Immature natural killer cell (primary cell): ENCODE data around the gene CYGB. TPM values are rescaled to one million over a fixed set of nuclear protein-coding genes. Genes with fewer than 3 reads are reported as not detected.
"Not testable (repeated sequence)": the region's sequence is repeated elsewhere in the genome, so short reads cannot be mapped to it uniquely, and the experiment has no call there.

Experiments used
- DNase-seq, 3 donors: peaks; one replicate each; pipeline ENCODE4 v3.0.0; 2022; ENCODE audit warnings: mixed read lengths in 1 of 3
- H3K27ac Mint-ChIP-seq, 6 donors: one replicate each; pipeline ENCODE4 v1.8.0; 2020; ENCODE audit warnings: mixed read lengths in 6 of 6, mild to moderate bottlenecking in 5 of 6, inconsistent platforms in 4 of 6, moderate library complexity in 3 of 6
- H3K27me3 Mint-ChIP-seq, 3 donors: one replicate each; pipeline ENCODE4 v1.8.0; 2020 to 2021; ENCODE audit warnings: low read depth in 3 of 3, mild to moderate bottlenecking in 3 of 3, mixed read lengths in 3 of 3, moderate library complexity in 3 of 3, inconsistent platforms in 1 of 3
- H3K36me3 Mint-ChIP-seq, 3 donors: one replicate each; pipeline ENCODE4 v1.8.0; 2020; ENCODE audit warnings: mixed read lengths in 3 of 3, inconsistent platforms in 2 of 3, mild to moderate bottlenecking in 2 of 3
- H3K4me1 Mint-ChIP-seq, 2 donors: one replicate each; pipeline ENCODE4 v1.8.0; 2020; ENCODE audit warnings: inconsistent platforms in 2 of 2, mild to moderate bottlenecking in 2 of 2, mixed read lengths in 2 of 2, moderate library complexity in 1 of 2
- H3K4me3 Mint-ChIP-seq, 5 donors: one replicate each; pipeline ENCODE4 v1.8.0; 2020; ENCODE audit warnings: mild to moderate bottlenecking in 5 of 5, mixed read lengths in 5 of 5, inconsistent platforms in 3 of 5, moderate library complexity in 3 of 5
- H3K9me3 Mint-ChIP-seq, 6 donors: one replicate each; pipeline ENCODE4 v1.8.0; 2020; ENCODE audit warnings: mild to moderate bottlenecking in 6 of 6, mixed read lengths in 6 of 6, inconsistent platforms in 4 of 6, moderate library complexity in 3 of 6
- polyA plus RNA-seq, 3 donors: library from polyadenylated mRNA; unstranded; fragments of 300-500 nt; fragmentation: Illumina TruSeq; gene quantifications; one replicate each; pipeline ENCODE4 v1.2.3, GENCODE V29; 2021

CYGB gene
- polyA plus RNA-seq, 3 donors from 2014 or later = 0.09 to 0.41 TPM; not detected in 1

DNA sequence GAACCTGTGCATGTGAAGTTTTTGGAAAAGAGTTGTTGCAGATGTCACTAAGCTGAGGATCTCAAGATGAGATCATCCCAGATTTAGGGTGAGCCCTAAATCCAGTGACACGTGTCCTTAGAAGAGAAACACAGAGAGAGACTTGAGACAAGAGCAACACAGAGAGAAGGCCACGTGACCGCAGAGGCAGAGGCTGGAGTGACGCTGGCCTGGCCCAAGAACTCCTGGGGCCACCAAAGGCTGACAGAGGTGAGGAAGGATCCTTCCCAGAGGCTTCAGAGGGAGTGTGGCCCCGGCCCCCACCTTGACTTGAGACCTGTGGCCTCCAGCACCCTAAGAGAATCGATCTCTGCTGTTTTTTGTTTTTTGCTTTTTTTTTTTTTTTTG, 24.2 kb downstream of the CYGB start:
- DNase-seq = no peak
- peaks cover 8 to 24% (median 20%) of the 10 kb centered on the region in 3 donors for H3K27me3 Mint-ChIP-seq
- no peaks in the 10 kb centered on the region for H3K36me3 Mint-ChIP-seq
- H3K4me1 Mint-ChIP-seq = peaks cover 64 to 67% of the 10 kb centered on the region in 2 donors
- peak overlapping the region; percentile 27 to 70 (median 52) for H3K4me3 Mint-ChIP-seq
- peaks cover 0 to 2% (median 0%) of the 10 kb centered on the region in 6 donors for H3K9me3 Mint-ChIP-seq
- H3K27ac Mint-ChIP-seq = peak overlapping the region; percentile 93 to 99 (median 96)

DNA sequence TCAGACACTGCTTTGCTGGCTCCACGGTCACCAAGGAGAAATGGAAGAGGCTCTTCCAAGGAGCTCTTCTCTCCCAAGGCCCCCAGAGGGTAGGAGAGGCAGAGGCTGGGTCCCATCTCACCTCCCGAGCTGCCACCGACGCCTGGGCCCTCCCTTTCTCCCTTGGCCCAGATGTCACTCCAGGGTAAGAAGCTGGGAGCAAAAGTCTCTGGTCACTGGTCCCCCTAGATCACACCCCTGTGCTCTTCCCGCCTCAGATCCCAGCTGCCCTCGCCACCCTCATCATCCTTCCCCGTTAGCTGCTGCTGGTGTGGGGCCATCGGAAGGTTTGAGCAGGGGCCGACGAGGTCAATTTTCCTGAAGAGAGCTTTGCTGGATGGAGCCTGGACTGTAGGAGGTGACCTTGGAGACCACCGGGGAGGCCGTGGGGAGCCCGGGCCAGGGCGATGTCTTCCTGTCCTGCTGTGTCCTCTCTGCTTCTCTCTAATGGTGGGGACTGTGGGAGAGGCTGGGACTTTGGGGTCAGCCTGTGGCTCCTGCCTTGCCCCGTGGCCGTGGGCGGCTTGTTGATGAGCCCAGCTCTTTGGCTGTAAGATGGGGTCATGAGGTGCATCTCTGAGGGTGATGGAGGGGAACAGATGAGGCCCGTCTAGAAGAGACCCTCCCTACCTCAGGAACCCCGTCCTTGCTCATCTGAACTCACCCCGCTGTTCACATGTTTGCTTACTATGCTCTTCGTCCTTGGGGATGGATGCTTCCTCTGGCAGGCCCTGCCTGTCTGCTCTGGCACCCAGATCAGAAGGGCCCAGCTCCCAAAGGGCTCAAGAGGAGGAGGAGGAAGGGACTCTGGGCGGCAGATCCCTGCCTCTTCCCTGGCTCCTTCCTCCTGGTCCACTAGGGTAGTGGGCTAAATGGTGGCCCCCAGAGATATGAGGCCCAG, 24.9 kb downstream of the CYGB start:
- Mint-ChIP-seq H3K4me3 (peak overlapping the region; percentile 27 to 70 (median 52)), H3K9me3 (peaks cover 0 to 2% (median 0%) of the 10 kb centered on the region in 6 donors), H3K27ac (peak overlapping the region; percentile 93 to 99 (median 96)), H3K4me1 (peaks cover 58 to 61% of the 10 kb centered on the region in 2 donors), H3K36me3 (no peaks in the 10 kb centered on the region), H3K27me3 (peaks cover 8 to 26% (median 20%) of the 10 kb centered on the region in 3 donors)
- DNase-seq = no peak

DNA sequence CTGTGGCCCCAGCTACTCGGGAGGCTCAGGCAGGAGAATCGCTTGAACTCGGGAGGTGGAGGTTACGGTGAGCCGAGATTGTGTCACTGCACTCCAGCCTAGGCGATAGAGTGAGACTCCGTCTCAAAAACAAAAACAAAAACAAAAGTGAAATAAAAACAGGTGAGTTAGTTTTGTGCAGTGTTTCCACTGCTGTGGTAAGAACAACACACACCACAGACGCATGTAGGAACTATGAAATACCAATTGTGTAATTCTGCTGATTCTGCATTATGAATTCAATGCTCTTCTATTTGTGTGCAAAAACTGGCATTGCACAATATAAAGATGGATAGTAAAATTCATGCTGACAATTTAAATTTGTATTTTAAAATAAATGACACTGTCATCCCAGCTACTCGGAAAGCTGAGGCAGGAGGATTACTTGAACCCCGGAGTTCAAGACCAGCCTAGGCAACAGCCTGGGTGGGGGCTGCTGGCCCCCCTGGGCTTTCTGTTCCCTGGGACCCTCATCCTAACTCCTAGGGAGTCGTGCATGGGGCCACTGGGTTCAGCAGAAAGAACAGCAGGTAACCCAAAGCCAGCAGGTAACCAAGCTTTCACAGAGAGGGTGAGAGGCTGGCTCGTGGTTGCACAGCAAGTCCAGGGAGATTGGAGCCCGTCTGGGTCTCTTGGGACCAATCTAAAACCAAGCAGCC, 25.7 kb downstream of the CYGB start:
- Mint-ChIP-seq H3K9me3 (peaks cover 0 to 2% (median 0%) of the 10 kb centered on the region in 6 donors), H3K36me3 (no peaks in the 10 kb centered on the region), H3K4me3 (peak overlapping the region in 1 of 5 donors; percentile 24), H3K4me1 (peaks cover 60 to 61% of the 10 kb centered on the region in 2 donors), H3K27ac (peak overlapping the region; percentile 50 to 93 (median 79)), H3K27me3 (peaks cover 8 to 27% (median 20%) of the 10 kb centered on the region in 3 donors)
- peak in 1 of 3 donors; percentile 41 for DNase-seq

GRCh38 chr17:76510831-76511244, 26.7 kb downstream of the CYGB start:
- Mint-ChIP-seq H3K4me3 (no peak overlapping the region), H3K36me3 (no peaks in the 10 kb centered on the region), H3K9me3 (peaks cover 0 to 2% (median 0%) of the 10 kb centered on the region in 6 donors), H3K27ac (peak overlapping the region in 4 of 6 donors; percentile 75 to 93 (median 88)), H3K4me1 (peaks cover 58 to 60% of the 10 kb centered on the region in 2 donors), H3K27me3 (peaks cover 6 to 22% (median 18%) of the 10 kb centered on the region in 3 donors)
- DNase-seq = no peak

DNA sequence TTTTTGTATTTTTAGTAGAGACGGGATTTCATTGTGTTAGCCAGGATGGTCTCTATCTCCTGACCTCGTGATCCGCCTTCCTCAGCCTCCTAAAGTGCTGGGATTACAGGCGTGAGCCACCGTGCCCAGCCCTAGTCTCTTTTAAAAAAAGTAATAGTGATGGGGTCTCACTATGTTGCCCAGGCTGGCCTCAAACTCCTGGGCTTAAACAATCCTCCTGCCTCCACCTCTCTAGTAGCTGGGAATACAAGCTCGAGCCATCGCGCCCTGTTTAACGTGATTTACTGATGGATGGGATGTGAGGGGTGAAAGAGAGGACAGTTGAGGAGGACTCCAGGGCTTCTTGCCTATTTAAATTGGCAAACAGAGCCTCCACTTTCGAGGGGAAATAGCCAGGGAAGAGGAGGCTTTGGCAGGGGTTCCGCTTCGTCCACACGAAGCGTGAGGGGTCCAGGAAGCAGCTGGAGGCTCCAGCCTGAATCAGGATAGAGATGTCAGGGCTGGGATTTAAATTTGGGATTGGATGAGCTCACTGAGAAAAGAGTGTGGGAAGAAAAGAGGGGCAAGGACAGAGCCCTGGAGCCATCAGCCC, 28.9 kb downstream of the CYGB start:
- Mint-ChIP-seq H3K27ac (peak overlapping the region in 4 of 6 donors; percentile 35 to 69 (median 58)), H3K4me1 (peaks cover 38 to 42% of the 10 kb centered on the region in 2 donors)
- not testable (repeated sequence) for DNase-seq, H3K36me3 Mint-ChIP-seq, H3K9me3 Mint-ChIP-seq, H3K27me3 Mint-ChIP-seq, H3K4me3 Mint-ChIP-seq

- Mint-ChIP-seq H3K36me3 (no peaks in the 10 kb centered on the region), H3K27ac (peak overlapping the region; percentile 57 to 90 (median 77)), H3K27me3 (peaks cover 0 to 5% (median 0%) of the 10 kb centered on the region in 3 donors), H3K9me3 (no peaks in the 10 kb centered on the region), H3K4me1 (peaks cover 24 to 37% of the 10 kb centered on the region in 2 donors), H3K4me3 (peak overlapping the region in 2 of 5 donors; percentile 6 to 33)
- DNase-seq = peak; percentile 91 to 92 (median 92)
Observed at GRCh38 chr17:76506408-76507345, 30.8 kb downstream of the CYGB start.

DNA sequence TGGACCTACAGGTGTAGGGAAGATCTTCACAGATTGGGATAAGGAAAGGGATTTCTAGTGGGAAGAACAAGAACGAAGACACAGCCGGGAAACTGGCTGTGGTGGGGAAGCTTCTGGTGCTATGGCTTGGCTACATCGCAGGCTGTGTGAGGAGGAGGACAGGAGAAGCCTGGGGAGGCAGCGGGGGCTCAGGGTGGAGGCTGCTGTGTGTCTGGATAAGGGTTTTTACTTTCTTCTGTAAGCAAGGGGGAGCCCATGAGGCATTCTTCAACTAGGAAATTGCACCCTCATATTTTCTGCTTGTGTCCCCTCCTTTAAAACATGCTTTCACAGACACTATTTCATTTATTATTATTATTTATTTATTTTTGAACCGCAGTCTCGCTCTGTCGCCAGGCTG, 33.4 kb downstream of the CYGB start:
- no peaks in the 10 kb centered on the region for H3K9me3 Mint-ChIP-seq
- peaks cover 33 to 46% of the 10 kb centered on the region in 2 donors for H3K4me1 Mint-ChIP-seq
- no peak overlapping the region for H3K4me3 Mint-ChIP-seq
- peaks cover 0 to 13% (median 10%) of the 10 kb centered on the region in 3 donors for H3K27me3 Mint-ChIP-seq
- peaks cover 3 to 4% (median 4%) of the 10 kb centered on the region in 3 donors for H3K36me3 Mint-ChIP-seq
- no peak for DNase-seq
- H3K27ac Mint-ChIP-seq = peak overlapping the region in 2 of 6 donors; percentile 25 to 27

- Mint-ChIP-seq H3K36me3 (peaks cover 3 to 7% (median 4%) of the 10 kb centered on the region in 3 donors), H3K27me3 (peaks cover 8 to 19% (median 18%) of the 10 kb centered on the region in 3 donors), H3K4me1 (peaks cover 48 to 61% of the 10 kb centered on the region in 2 donors), H3K27ac (peak overlapping the region; percentile 57 to 100 (median 98)), H3K9me3 (no peaks in the 10 kb centered on the region), H3K4me3 (peak overlapping the region in 2 of 5 donors; percentile 85 to 90)
- no peak for DNase-seq
Observed at GRCh38 chr17:76502341-76503211, 34.9 kb downstream of the CYGB start.

- Mint-ChIP-seq H3K27ac (peak overlapping the region; percentile 96 to 100 (median 98)), H3K4me3 (peak overlapping the region; percentile 85 to 94 (median 90)), H3K27me3 (peaks cover 11 to 23% (median 17%) of the 10 kb centered on the region in 3 donors), H3K36me3 (peaks cover 3 to 7% (median 4%) of the 10 kb centered on the region in 3 donors), H3K9me3 (no peaks in the 10 kb centered on the region), H3K4me1 (peaks cover 52 to 65% of the 10 kb centered on the region in 2 donors)
- no peak for DNase-seq
Observed at GRCh38 chr17:76501827-76502307, 35.6 kb downstream of the CYGB start.

DNA sequence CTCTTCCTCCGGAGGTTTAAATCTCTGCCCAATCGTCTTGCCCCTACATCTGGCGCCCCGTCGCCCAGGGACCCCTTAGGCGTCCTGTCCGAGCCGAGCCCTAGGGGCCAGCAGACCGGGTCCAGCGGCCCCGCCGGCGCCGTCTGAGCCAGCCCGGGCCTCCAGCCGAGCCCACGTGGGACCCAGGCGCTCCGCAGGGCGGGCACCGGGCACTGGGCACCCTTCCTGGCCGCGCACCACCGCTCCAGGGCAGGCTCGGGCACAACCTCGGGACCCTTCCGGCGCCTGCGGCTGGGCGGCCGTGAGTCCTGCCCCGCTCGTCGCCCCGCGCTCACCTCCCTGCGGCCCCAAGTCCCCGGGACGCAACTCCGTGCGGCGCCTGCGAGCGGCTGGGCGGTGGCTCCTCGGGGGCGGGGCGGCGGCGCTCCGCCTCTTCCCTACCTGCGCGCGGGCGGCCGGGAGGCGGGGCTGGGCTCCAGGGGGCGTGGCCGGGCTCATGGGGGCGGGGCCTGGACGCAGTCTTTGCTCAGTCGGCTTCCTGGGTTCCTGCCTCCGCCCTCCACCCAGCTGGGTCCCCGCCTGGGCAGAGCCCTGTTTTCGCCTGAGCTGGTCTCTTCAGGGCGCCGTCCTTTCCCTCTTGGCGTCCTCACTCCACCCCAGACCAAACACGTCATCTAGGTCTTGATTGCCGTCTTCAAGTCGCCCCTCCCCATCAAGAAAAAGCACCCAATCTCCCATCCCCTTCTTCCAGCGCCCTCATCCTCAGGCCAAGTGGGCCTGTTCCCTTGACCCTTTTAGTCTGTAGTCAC, 36.3 kb downstream of the CYGB start, which contains the start of gene RHBDF2:
Gene RHBDF2 (minus strand): TSS at position 406 of the 809 bp plus-strand sequence. CDS start 19,899 bp downstream, outside the sequence.
- peaks cover 3 to 7% (median 4%) of the 10 kb centered on the region in 3 donors for H3K36me3 Mint-ChIP-seq
- H3K4me1 Mint-ChIP-seq = peaks cover 52 to 65% of the 10 kb centered on the region in 2 donors
- H3K9me3 Mint-ChIP-seq = no peaks in the 10 kb centered on the region
- peaks cover 11 to 23% (median 17%) of the 10 kb centered on the region in 3 donors for H3K27me3 Mint-ChIP-seq
- peak; percentile 96 for DNase-seq
- peak within 1 kb of the TSS; percentile 94 to 100 (median 95) for H3K4me3 Mint-ChIP-seq
- H3K27ac Mint-ChIP-seq = peak within 1 kb of the TSS; percentile 99 to 100 (median 100)

- no peaks in the 10 kb centered on the region for H3K9me3 Mint-ChIP-seq
- peaks cover 11 to 23% (median 17%) of the 10 kb centered on the region in 3 donors for H3K27me3 Mint-ChIP-seq
- peaks cover 57 to 68% of the 10 kb centered on the region in 2 donors for H3K4me1 Mint-ChIP-seq
- DNase-seq = no peak
- H3K4me3 Mint-ChIP-seq = peak overlapping the region; percentile 94 to 100 (median 95)
- H3K36me3 Mint-ChIP-seq = peaks cover 3 to 7% (median 4%) of the 10 kb centered on the region in 3 donors
- H3K27ac Mint-ChIP-seq = peak overlapping the region; percentile 97 to 100 (median 99)
Observed at GRCh38 chr17:76500747-76501017, 36.8 kb downstream of the CYGB start.
